Nephron progenitor cell (in vitro differentiated cells): ENCODE results near the gene SDK2.

Experiments used
- DNase-seq: peaks from one replicate; pipeline ENCODE4 v3.0.0; 2021
- H3K27ac Mint-ChIP-seq: 2 replicates; pipeline ENCODE4 v1.8.0; 2021; ENCODE audit warnings: mild to moderate bottlenecking, moderate library complexity, mixed read lengths
- H3K27me3 Mint-ChIP-seq: 2 replicates; pipeline ENCODE4 v1.8.0; 2021; ENCODE audit warnings: mild to moderate bottlenecking, low read depth, mixed read lengths; ENCODE audit not compliant: poor library complexity
- H3K36me3 Mint-ChIP-seq: 2 replicates; pipeline ENCODE4 v1.8.0; 2021; ENCODE audit warnings: low read depth, mixed read lengths
- H3K4me1 Mint-ChIP-seq: 2 replicates; pipeline ENCODE4 v1.8.0; 2021; ENCODE audit warnings: mixed read lengths
- H3K4me3 Mint-ChIP-seq: 2 replicates; pipeline ENCODE4 v1.8.0; 2021; ENCODE audit warnings: mild to moderate bottlenecking, moderate library complexity, mixed read lengths
- H3K9me3 Mint-ChIP-seq: 2 replicates; pipeline ENCODE4 v1.8.0; 2021; ENCODE audit warnings: mild to moderate bottlenecking, moderate library complexity, mixed read lengths
- CTCF ChIP-seq: fragments of 200-600 bp; sonication (generic); IDR thresholded peaks from 2 replicates; pipeline ENCODE4 v1.5.0; 2021; ENCODE audit warnings: antibody characterized with exemption

The SDK2 gene

GRCh38 chr17:73616120-73616872, 27.9 kb downstream of the SDK2 start:
- peaks cover 32% of the 10 kb centered on the region for H3K36me3 Mint-ChIP-seq
- H3K4me3 Mint-ChIP-seq = peak overlapping the region; percentile 24
- H3K27me3 Mint-ChIP-seq = peaks cover 5% of the 10 kb centered on the region
- peaks cover 36% of the 10 kb centered on the region for H3K9me3 Mint-ChIP-seq
- no peak for TF ChIP-seq CTCF
- H3K27ac Mint-ChIP-seq = peak overlapping the region; percentile 99
- H3K4me1 Mint-ChIP-seq = peaks cover 68% of the 10 kb centered on the region
- DNase-seq = no peak

GRCh38 chr17:73614256-73614655, 30.0 kb downstream of the SDK2 start:
- Mint-ChIP-seq H3K27me3 (peaks cover 8% of the 10 kb centered on the region), H3K4me1 (peaks cover 88% of the 10 kb centered on the region), H3K27ac (peak overlapping the region; percentile 99), H3K9me3 (peaks cover 15% of the 10 kb centered on the region), H3K36me3 (peaks cover 11% of the 10 kb centered on the region), H3K4me3 (peak overlapping the region; percentile 63)
- no peak for TF ChIP-seq CTCF
- DNase-seq = no peak

GRCh38 chr17:73613271-73614233, 30.7 kb downstream of the SDK2 start:
- Mint-ChIP-seq H3K27ac (peak overlapping the region; percentile 99), H3K27me3 (peaks cover 11% of the 10 kb centered on the region), H3K36me3 (peaks cover 10% of the 10 kb centered on the region), H3K4me3 (peak overlapping the region; percentile 73), H3K4me1 (peaks cover 93% of the 10 kb centered on the region), H3K9me3 (peaks cover 8% of the 10 kb centered on the region)
- no peak for TF ChIP-seq CTCF
- DNase-seq = peak; percentile 71

- peaks cover 11% of the 10 kb centered on the region for H3K36me3 Mint-ChIP-seq
- peaks cover 90% of the 10 kb centered on the region for H3K4me1 Mint-ChIP-seq
- H3K9me3 Mint-ChIP-seq = no peaks in the 10 kb centered on the region
Measured at GRCh38 chr17:73612031-73612472, 32.2 kb downstream of the SDK2 start.

GRCh38 chr17:73611630-73612029, 32.6 kb downstream of the SDK2 start:
- Mint-ChIP-seq H3K9me3 (no peaks in the 10 kb centered on the region), H3K36me3 (peaks cover 11% of the 10 kb centered on the region), H3K4me1 (peaks cover 90% of the 10 kb centered on the region), H3K4me3 (peak overlapping the region; percentile 35), H3K27me3 (peaks cover 11% of the 10 kb centered on the region), H3K27ac (no peak overlapping the region)
- TF ChIP-seq CTCF = no peak
- no peak for DNase-seq

More at GRCh38 chr17:73612031-73612472, 32.2 kb downstream of the SDK2 start:
- no peak for TF ChIP-seq CTCF
- Mint-ChIP-seq H3K4me3 (peak overlapping the region; percentile 35), H3K27me3 (peaks cover 11% of the 10 kb centered on the region), H3K27ac (no peak overlapping the region)
- DNase-seq = no peak
